Cardiac fibroblast (primary cell): ENCODE results near the gene RPS6KC1.
"Not testable (repeated sequence)": the region's sequence is repeated elsewhere in the genome, so short reads cannot be mapped to it uniquely, and the experiment has no call there.

Experiments
- DNase-seq, 2 donors: peaks; one replicate each; pipeline versions ENCODE4 v3.0.0 to v3.0.0-alpha.2; 2010; ENCODE audit warnings: low read depth in 2 of 2
- H3K4me3 ChIP-seq, 2 donors: replicated peaks in 1 of 2; 1 replicate in 1 of 2; 2 replicates in 1 of 2; pipeline ENCODE4 v1.5.1; 2011; ENCODE audit warnings: low read depth in 2 of 2, low read length in 2 of 2, mild to moderate bottlenecking in 2 of 2, moderate library complexity in 1 of 2
- TF ChIP-seq, protein P1 (sequence below): IDR thresholded peaks from one replicate; pipeline ENCODE4 v1.5.1; 2011; ENCODE audit warnings: low read depth, mild to moderate bottlenecking, low read length, inconsistent platforms

The RPS6KC1 gene

DNA sequence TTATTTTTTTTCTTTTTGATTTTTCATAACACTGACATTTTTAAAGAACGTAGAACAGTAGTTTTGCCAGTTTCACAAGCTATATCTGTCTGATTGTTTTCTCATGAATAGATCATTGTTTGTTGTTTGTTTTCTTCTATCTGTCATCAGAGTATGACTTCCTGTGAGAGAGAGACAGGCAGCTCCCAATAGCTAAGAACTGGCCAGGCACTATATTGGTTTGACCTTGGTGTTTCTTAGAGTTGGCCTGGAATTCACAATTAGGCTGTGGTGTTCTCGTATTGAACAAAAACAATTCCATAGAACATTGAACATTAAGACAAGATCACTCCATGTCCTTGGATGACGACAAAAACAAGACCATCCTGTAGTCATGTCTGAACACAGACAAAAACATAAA, 43.4 kb downstream of the RPS6KC1 start:
- DNase-seq = no peak
- H3K4me3 ChIP-seq = no peak overlapping the region
- TF ChIP-seq, protein P1, sequence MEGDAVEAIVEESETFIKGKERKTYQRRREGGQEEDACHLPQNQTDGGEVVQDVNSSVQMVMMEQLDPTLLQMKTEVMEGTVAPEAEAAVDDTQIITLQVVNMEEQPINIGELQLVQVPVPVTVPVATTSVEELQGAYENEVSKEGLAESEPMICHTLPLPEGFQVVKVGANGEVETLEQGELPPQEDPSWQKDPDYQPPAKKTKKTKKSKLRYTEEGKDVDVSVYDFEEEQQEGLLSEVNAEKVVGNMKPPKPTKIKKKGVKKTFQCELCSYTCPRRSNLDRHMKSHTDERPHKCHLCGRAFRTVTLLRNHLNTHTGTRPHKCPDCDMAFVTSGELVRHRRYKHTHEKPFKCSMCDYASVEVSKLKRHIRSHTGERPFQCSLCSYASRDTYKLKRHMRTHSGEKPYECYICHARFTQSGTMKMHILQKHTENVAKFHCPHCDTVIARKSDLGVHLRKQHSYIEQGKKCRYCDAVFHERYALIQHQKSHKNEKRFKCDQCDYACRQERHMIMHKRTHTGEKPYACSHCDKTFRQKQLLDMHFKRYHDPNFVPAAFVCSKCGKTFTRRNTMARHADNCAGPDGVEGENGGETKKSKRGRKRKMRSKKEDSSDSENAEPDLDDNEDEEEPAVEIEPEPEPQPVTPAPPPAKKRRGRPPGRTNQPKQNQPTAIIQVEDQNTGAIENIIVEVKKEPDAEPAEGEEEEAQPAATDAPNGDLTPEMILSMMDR = no peak

- no peak overlapping the region for H3K4me3 ChIP-seq
- no peak for DNase-seq
- TF ChIP-seq, protein P1 = no peak
These were observed 44.4 kb downstream of the RPS6KC1 start for GRCh38 chr1:213095467-213095866.

- H3K4me3 ChIP-seq = no peak overlapping the region
- no peak for DNase-seq
- TF ChIP-seq, protein P1 = no peak
These were observed 48.8 kb downstream of the RPS6KC1 start for GRCh38 chr1:213099682-213100399.

- not testable (repeated sequence) for H3K4me3 ChIP-seq, DNase-seq
These were observed 49.5 kb downstream of the RPS6KC1 start for GRCh38 chr1:213100565-213100964.

GRCh38 chr1:213103377-213104306, 52.6 kb downstream of the RPS6KC1 start:
- no peak for DNase-seq
- TF ChIP-seq, protein P1 = no peak
- H3K4me3 ChIP-seq = no peak overlapping the region

DNA sequence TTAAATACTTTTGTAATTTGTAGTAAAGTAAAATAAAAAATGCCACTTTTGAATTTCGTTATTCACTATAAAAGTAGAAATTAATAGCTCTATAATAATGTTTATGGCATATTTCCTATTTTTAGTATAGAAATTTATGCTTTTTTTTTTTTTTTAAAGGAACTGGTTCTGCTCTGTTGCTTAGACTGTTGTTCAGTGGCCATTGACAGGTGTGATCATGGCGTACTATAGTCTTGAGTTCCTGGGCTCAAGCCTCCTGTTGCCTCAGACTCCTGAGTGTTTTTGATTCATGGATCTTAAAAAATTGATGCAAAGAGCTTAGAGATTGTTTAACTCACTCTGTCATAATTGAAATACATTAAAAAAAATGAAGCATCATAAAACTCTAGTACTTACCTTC, 53.6 kb downstream of the RPS6KC1 start:
- H3K4me3 ChIP-seq = no peak overlapping the region
- TF ChIP-seq, protein P1 = no peak
- DNase-seq = no peak

DNA sequence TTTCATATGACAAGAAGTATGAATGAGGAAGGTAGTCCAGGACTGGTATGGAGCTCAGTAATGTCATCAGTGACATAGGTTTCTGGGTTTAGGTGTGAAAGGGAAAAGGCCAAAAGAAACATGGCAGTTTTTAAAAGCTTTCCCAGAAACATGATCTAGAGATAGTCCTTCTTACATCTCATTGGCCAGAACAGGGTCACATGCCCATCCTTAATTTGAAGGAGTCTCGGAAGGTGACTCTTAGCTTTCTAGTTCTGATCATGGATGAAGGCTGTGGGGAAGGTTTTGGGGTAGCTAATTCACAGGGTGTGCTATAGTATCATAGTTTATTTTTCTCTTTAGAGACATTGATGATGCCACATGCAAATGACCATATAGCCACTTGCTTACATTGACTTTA, 55.3 kb downstream of the RPS6KC1 start:
- DNase-seq = no peak
- TF ChIP-seq, protein P1 = no peak
- H3K4me3 ChIP-seq = no peak overlapping the region
